GM21423 (cell line): ENCODE data around the gene DDC.
"Not testable (repeated sequence)": the region's sequence is repeated elsewhere in the genome, so short reads cannot be mapped to it uniquely, and the experiment has no call there.

Experiments used
- ATAC-seq: cut with Tn5 transposase; IDR thresholded peaks from one replicate; pipeline ENCODE4 v1.9.1; 2021; ENCODE audit warnings: mild to moderate bottlenecking, moderate library complexity; ENCODE audit not compliant: unreplicated experiment

DDC gene

DNA sequence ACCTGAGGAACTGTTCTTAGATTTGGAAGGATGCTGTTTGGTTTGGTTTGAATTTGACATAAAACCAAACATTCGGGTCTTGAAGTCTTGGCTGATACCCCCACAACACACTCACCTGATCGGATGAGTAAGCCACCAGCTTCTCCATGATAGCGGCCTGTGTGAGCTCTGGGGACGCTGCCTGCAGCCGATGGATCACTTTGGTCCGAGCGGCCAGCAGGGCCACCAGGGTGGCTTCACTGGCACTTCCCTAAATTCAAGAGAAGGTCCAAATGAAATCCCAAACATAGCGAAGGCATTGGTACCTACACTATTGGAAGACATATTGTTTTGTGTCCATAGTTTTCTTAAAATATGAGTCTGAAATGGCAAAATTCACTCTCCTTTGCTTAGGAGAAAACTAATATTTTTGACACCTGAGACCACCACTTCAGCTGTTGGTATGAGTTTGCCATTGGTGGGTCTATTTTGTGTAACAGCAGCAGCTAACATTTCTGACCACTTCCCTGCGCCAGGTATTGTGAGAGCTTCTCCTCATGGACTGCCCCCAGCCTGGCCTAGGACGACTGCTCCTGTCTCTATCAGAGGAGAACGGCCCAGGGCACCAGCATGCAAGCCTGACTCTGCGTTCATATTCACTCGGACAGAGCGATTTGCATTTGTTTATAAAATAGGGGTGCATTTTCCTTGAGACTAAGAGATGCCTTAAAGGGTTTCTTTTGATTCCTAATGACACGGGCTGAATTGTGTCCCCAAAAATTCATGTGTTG lies 35.9 kb downstream of the DDC start:
- ATAC-seq: no peak

DNA sequence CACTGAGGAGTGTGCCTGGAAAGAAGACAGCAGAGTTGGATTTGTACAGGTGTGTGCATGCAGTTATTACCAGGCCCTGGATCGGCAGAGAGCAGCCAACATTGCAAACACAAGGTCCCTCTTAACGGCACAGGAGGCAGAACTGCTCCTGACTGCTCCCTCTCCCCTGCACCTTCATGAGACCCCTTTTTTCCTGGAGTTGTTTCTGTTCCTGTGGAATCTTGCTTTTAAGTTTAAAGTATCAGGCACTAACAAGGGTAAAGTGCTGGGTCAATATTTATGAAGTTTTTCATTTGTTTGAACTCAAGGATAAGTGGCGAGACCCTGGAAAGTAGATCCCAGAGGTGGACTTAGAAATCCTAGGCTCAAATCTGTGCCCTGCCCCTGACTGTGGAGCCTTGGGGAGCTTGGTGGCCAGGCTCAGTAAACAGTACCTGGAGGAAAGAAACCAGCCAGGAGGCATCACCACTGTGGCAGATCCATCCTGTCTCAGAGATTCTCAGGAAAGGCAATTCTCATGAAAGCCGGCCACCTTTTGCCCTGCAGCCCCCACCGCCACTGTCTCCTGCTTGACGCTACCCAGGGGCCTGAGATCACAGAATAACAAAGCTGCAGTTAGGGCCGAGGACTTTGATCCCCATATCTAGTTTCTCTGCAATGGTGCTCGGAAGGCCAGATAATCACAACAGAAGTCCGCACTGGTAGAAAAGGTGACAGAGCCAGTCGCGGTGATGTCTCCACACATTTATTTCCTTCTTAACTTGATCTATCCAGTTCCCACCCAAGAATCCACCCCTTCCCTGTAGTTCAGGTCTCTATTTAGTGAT lies 36.7 kb downstream of the DDC start:
- no peak for ATAC-seq

DNA sequence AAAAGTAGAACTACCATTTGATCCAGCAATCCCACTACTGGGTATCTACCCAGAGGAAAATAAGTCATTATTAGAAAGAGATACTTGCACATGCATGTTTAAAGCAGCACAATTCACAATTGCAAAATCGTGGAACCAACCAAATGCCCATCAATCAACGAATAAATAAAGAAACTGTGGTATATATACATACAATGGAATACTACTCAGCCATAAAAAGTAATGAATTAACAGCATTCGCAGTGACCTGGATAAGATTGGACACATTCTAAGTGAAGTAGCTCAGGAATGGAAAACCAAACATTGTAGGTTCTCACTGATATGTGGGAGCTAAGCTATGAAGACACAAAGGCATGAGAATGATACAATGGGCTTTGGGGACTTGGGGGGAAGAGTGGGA lies 45.9 kb downstream of the DDC start:
- not testable (repeated sequence) for ATAC-seq

DNA sequence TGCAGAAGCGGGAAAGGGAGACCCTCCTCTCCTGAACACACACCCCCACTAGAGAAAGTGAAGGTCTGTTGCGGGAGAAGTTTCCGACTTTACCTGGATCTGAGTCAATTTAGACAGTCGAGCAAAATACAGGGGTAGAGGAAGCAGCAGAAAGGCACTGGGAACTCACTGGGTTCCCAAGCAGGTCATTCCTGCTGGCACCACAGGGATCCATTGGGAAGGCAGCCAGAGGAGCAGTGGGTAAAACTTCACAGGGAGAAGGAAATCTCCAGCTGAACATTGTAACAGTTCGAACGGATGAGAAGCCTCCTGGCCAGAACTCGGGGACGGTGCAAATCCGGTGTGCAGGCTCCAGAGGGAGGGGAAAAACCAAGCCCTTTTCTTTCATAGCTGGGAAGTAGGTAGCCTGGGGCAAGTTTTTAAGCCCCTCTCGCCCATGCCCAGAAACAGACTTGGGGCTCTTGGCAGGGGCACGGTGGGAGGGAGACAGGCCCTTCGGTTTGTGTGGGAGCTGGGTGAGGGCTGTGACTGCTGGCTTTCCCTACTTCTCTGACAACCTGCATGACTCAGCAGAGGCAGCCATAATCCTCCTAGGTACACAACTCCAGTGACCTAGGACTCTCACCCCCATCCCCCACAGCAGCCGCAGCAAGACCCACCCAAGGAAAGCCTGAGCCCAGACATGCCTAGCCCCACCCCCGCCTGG lies 51.9 kb downstream of the DDC start:
- ATAC-seq: no peak

DNA sequence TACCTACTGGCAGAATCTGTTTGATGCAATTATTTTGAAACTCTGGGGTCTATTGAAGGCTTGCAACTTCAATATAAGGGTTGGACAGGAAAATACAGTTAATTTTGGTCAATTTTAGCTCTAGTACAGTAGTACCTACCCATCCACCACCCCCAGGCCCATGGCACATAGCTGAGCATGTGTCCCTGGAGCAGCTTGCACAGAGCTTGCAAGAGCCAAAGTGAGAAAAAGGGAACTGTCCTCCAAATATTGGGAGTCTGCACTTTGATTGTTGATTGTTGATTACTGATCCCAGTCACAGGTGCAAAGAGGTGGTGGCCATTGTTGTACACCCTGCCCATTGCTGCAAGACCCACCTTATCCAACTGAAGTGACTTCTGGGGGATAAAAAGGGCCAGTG lies 52.8 kb downstream of the DDC start:
- no peak for ATAC-seq

DNA sequence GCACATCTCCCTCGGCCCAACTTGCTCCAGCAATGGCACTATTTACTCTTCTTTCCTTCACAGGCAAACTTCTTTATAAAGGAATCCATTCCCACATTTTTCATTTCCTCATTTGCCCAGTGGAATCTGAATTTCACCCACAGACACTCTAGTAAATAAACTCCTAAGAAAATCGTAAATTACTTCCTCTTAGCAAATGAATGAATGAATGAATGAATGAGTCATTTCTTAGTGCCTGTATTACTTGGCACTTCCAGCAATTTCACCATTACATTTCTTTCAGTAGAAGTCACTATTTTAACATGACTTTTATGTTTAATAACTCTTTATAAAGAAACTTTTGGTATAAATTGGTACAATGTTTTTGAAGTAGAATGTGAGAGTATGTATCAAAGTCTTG lies 55.7 kb downstream of the DDC start:
- no peak for ATAC-seq

DNA sequence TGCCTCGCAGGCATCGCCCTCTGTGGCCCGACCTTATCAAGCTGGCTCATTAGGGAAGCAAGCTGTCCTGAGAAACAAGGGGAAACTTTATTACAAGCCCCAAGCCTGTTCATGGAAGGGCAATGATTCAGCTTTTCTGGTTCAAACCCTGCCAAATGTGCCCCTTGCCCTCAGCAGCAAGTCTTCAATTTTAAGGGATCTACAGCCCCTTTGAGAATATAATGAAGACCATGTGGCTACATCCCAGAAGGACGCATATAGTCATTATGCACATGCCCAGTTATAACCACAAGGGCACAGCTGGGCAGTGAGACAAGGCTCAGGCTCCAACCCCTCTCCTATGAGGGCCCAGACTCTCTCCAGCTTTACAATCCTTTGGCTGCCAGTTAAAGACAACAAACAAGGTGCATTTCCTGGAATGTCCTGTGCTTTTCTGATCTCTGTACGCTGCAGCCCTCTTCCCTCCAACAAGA lies 56.7 kb downstream of the DDC start:
- ATAC-seq: no peak

DNA sequence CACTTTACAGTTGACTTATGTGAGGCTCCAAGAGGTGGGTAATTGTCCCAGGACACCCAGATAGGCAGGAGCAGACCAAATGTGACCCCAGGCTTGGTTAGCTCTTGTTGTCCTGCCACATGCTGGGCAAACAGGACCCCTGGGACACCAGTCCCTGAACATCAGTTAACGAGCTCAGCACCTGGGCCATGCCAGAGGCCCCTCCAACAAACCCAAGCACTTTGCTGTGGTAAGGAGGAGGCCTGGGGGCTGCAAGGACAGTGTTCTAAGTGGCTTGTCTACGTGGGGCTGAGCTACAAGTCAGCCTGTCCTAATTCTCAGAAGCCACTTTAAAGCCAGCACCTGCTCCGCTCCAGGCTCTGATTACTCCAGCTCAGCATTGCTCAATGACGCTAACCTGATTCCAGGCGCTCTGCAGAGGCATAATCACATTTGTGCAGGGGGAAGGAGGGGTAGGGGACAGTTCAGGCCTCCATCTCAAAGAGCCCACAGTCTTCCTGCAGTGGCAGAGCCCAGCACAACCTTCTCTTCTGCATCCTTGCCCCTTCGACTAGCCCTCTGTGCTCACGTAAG lies 57.2 kb downstream of the DDC start:
- no peak for ATAC-seq

DNA sequence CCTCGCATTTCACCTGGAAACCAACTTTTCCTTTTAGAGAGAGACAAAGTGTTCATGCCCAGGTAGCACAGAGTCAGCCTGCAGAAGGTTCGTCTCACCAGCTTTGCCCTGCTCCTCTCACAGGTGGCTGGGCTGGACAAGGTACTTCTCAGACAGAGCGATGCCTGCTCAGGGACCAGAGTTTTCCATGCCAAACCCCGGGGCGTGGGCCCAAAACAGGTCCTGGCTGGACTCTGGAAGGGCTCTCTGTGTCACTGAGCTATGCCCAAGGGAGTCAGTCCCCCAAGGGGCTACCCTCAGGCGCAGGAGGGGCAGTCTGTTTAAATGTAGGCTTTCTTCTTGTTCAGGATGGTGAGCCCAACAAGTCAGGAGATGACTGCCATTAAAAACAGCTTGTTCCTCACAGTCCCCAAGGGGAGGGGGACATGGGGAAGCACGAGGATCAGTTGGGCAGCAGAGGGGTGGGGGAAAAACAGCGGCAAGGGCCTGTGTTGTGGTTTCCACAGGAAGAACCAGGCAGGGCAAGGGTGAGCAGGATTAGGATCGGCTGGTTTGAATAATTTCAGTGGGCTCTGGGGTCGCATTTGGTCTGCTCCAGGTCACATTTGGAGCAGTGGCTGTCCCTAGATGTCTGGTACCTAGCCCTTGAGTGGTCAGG lies 59.5 kb downstream of the DDC start:
- no peak for ATAC-seq

DNA sequence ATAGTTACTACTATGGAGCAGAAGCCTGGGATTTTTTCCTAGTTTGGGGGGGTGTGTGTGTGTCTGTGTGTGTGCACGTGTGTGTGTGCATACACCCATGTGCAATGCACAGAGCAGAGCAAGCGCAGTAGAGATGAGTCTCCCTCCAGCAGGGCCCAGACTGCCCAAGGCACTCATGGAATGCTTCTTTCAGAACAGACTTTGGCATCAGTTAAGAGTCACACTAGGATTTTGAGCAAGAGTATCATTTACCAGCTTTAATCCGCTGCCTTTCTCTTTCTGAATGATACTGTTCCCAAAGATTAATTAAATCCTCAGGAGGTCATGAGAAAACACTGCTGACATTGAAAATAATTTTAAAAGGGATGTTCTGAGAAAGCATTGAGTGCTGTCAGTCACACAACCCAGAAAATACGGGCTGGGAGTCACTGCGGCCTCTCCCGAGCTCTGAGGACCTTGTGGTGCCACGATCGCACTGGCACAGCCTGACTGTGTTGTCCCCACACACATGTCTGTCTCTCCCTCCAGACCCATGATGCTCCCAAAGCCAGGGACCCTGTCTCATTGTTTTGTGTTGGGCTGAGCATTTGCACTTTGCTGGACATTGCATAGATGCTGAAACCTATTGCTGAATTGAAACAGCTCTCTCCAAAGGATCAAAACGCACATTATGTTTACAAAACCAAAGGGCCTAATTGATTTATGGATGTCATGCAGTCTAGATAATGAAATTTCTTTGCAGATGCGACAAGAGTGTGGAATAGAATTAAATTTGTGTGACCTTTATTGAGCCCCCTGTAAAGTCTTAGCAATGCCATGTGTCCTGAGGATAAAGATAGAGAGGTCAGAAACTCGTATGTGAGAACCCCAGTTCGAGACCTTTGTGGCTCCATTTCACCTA lies 60.3 kb downstream of the DDC start:
- no peak for ATAC-seq

DNA sequence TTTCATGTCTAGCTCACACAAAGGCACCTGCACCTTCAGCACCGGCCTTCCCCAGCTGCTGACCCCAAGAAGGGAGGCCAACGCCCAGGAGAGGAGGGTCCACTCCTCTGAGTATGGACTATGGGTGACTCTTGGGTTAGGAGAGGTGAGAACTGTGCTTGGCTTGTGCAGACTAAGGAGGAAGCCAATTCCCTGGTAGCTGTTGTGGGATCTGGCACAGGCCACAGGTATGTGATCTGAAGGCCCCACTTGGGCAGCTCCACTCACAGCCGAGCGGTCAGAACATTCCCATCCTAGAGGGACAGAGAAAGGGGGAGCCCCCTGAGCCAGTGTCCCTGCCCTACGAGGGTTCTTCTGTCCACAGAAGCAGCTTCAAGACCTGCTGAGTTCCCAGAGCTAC lies 62.3 kb downstream of the DDC start:
- ATAC-seq: no peak

DNA sequence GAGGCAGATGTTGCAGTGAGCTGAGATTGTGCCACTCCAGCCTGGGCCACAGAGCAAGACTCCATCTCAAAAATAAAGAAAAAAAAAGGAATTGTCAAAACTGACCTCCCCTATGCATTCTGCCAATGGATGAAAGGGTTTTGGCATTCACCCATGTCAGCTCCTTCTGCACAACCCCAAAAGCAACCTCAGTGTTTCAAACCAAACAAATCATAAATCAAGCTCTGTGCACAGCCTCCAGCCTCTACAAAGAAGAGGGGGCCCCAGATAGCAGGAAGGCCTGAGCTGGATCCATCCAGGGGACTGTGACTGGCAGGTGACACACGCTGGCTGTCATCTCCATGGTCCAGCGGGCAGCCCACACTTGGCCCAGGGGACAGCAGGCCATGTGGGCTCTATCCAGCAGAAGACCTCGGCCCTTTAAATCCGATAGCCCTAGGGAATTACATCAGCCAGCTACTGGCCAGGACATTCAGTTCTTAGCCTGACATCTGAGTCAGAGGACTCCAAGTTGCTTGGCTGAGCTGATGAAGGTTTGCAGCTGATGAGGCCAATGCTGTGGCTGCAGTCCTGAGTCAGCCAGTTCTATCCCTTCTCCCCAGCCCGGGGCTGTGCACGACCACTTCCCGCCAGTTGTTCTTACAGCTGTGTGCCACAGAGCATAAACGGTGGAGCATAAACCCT lies 63.1 kb downstream of the DDC start:
- no peak for ATAC-seq

DNA sequence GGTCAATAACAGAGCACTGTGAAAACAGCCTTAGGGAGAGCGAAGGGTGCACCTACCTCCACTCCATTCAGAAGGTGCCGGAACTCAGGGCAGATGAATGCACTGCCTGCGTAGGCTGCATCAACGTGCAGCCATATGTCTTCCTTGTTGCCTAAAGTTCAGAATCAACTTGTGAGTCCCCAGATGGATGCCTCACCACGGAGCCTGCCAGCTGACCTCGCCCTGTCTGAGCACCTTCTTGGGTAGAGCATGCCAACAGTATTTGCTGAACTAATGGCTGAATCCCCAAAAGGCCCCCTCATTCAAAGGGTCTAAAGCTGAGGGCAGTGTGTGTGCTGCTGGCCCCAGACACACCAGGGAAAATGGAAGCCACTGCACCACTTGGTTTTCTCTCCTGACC lies 66.1 kb downstream of the DDC start:
- no peak for ATAC-seq

DNA sequence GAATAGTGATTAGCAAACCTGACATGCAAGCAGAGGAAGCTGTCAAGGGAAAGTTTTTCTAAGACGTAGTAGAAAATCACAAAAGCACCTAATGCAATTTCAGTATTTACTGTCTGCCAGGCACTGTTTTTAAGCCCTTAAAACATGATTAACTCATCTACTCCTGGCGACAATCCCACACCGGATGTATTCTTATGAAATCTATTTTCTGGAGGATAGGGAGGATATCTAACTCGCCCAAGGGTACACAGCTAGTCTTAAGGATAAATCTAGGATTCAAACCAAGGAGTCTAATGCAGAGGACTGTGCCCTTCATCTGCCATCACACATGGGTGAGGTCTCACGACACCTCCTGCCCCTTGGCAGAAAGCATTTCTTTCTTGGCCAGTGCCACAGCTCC lies 67.2 kb downstream of the DDC start:
- ATAC-seq: no peak

DNA sequence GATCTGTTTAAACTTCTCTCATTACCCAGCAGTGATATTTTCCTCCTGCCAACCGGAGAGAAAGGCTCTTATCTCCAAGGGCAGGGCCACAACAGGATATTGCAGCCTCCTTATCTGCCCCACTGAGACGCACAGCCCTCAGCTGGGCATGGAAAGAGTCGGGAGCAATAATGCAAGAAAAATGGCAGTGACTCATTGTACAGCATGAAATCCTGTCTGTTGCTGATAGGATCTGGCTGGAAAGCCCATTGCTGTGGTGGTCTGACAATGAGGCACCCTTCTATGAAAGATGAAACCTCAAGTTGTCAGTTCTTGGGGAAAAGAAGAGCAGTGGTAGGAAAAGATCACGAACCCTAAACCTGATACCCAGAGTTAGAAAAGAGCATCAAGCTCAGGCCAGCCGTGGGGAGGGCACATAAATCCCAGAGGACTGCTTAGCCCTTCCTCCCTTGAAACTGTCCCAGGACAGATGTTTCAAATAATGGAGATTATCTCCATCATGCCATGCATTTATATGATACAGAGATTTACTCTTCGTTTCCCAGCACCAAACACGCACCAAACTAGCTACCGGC lies 68.0 kb downstream of the DDC start:
- ATAC-seq: no peak

DNA sequence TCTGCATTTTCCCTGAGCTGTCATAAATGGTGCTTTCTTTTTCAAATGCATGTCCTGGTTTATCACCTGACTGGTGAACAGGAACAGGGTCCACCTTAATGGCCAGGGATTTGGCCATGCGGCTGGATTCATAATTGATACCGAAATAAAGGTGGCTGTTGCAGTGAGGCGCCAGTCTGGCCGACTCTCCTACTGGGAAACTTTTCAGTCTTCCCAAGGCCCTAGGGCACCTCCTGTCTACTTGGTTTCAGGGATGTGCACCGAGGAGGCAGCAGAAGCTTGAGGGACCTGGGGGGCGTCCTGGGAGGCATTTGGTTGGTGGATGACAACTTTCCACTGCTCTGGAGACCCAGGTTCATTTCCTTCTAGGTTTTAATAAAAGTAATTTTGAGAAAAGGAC lies 68.6 kb downstream of the DDC start:
- no peak for ATAC-seq

DNA sequence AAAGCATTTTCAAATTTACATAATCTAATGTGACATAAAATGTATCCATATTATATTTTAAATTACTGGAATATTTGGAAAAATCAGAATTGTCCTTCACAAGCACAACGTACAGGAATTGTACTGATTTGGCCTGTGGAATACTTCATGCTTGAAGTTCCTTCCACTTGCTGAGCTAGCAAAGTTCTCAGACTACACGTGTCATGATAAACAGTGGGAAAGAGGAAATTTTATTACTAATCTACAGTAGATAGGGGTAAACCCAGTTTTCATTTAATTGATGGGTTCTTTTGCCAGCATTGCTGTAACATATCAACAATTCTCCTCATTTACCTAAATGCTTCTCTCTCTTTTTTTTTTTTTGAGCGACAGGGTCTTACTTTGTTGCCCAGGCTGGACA lies 69.5 kb downstream of the DDC start:
- ATAC-seq: no peak

DNA sequence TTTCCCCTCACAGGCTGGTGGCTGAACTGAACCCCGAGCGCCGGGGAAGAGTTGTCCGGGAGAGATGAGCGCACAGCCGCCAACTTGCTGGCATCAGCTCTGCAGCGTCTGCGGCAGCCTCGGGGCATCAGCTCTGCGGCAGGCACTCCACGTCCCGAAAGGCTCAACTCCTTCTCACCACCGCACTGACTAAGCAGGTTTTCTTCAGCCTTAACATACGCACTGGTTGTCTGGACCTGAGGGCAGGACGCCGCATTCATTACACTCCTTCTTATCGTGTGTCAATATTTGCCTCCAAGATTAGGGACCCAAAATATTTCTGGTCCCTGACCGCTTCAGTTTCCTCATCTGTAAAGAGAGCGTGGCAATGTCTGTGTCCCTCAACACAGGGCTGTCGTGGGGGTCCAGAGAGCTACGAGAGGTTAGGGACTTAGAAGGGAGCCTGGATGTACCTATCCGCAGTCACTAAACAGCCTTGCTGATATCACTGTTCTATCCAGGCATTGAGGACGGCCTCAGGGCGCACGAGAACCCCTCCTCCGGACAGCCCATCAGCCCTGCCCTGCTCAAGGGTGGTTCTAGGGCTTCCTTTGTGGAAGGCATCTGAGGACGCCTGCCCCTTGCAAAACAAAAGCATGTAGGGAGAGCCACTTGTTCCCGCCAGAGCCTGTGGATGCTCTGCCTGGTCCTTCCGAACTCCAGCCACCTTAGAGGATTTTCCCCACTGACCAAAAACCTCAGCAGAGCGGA lies 72.3 kb downstream of the DDC start:
- no peak for ATAC-seq
